Tibial artery (tissue), 4 donors: ENCODE measurements around the gene MSH2.
"Not testable (repeated sequence)": the region's sequence is repeated elsewhere in the genome, so short reads cannot be mapped to it uniquely, and the experiment has no call there.

Source experiments
- DNase-seq, 2 donors: peaks; one replicate each; pipeline ENCODE4 v3.0.0-alpha.2; 2019
- H3K27ac ChIP-seq, 2 donors: fragments of 200-600 bp; sonication (generic) in 1 of 2; 1 replicate in 1 of 2; 2 replicates in 1 of 2; pipeline ENCODE4 v1.5.1; 2018 to 2019; ENCODE audit warnings: mild to moderate bottlenecking in 1 of 2
- H3K27me3 ChIP-seq, 2 donors: fragments of 200-600 bp; sonication (generic) in 1 of 2; one replicate each; pipeline versions ENCODE4 v1.5.1 to v1.6.0; 2016 to 2019
- H3K36me3 ChIP-seq, 3 donors: fragments of 200-600 bp; sonication (generic) in 2 of 3; one replicate each; pipeline ENCODE4 v1.5.1; 2016 to 2019; ENCODE audit warnings: mild to moderate bottlenecking in 2 of 3
- H3K4me1 ChIP-seq, 4 donors: fragments of 200-600 bp; sonication (generic) in 2 of 4; 1 replicate in 3 of 4; 2 replicates in 1 of 4; pipeline ENCODE4 v1.5.1; 2016 to 2019
- H3K4me3 ChIP-seq, 2 donors: fragments of 200-600 bp; sonication (generic) in 1 of 2; 1 replicate in 1 of 2; 2 replicates in 1 of 2; pipeline ENCODE4 v1.5.1; 2018 to 2019; ENCODE audit warnings: mild to moderate bottlenecking in 2 of 2
- H3K9me3 ChIP-seq, 3 donors: fragments of 200-600 bp; sonication (generic) in 1 of 3; one replicate each; pipeline ENCODE4 v1.5.1; 2016 to 2019
- intact Hi-C: fragments of 100-400 bp; cut with DNase I; formaldehyde crosslinking; loops from one replicate; pipeline ENCODE4 v1.15.0; 2023; ENCODE audit warnings: low total_unique reads
- TF ChIP-seq, protein P1 (sequence below), 2 experiments: fragments of 200-600 bp in 1 of 2; fragments of 450-650 bp in 1 of 2; IDR thresholded peaks; one replicate each; pipeline ENCODE4 v1.5.1; 2017 to 2019; ENCODE audit warnings: antibody characterized with exemption in 2 of 2, mild to moderate bottlenecking in 1 of 2, moderate library complexity in 1 of 2

The MSH2 gene

DNA sequence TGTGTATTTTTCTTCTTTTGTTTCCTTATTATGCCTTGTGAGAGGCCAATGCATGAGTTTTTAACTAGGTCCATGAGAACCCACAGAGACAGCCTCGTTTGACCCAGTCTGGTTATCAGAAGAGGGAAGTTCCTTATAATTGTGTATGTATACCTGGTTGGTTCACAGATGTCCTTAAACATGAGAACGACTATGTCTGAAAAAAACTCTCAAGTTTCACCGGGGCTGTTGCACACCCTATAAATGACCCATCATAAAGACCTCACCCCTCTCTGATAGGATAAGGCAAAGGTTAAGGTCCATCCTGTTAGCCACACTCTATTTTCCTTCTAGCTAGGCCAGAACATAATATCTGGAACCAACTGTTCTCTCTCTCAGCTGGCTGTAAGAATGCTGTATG lies 42.7 kb upstream of the MSH2 start:
- Histone ChIP-seq H3K4me1 (peaks cover 0 to 7% (median 6%) of the 10 kb centered on the region in 4 donors), H3K9me3 (no peaks in the 10 kb centered on the region), H3K4me3 (no peak overlapping the region), H3K27me3 (no peaks in the 10 kb centered on the region), H3K36me3 (no peaks in the 10 kb centered on the region), H3K27ac (no peak overlapping the region)
- intact Hi-C loops, result no loop called here
- TF ChIP-seq, protein P1, sequence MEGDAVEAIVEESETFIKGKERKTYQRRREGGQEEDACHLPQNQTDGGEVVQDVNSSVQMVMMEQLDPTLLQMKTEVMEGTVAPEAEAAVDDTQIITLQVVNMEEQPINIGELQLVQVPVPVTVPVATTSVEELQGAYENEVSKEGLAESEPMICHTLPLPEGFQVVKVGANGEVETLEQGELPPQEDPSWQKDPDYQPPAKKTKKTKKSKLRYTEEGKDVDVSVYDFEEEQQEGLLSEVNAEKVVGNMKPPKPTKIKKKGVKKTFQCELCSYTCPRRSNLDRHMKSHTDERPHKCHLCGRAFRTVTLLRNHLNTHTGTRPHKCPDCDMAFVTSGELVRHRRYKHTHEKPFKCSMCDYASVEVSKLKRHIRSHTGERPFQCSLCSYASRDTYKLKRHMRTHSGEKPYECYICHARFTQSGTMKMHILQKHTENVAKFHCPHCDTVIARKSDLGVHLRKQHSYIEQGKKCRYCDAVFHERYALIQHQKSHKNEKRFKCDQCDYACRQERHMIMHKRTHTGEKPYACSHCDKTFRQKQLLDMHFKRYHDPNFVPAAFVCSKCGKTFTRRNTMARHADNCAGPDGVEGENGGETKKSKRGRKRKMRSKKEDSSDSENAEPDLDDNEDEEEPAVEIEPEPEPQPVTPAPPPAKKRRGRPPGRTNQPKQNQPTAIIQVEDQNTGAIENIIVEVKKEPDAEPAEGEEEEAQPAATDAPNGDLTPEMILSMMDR (IDR thresholded peaks at IDR 0.05), result no peak
- DNase-seq, result no peak

DNA sequence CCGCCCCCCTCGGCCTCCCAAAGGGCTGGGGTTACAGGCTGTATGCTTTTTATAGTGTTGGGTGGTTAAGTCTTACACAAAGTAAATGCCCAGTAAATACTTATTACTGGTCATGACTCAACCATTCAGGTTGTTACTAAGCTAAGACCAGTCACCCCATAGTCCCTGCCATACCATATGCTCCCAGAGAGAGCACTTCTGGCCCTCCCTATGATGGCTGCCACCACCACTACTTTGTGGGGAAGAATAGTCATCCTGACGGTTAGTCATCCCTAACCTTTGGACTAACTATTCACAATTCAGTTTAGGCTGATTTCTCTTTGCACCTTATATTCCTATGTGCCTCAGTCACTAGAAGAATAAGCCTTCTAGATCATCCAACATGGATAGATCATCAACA lies 42.0 kb upstream of the MSH2 start:
- intact Hi-C loops, result no loop called here
- Histone ChIP-seq H3K27me3 (no peaks in the 10 kb centered on the region), H3K9me3 (no peaks in the 10 kb centered on the region), H3K27ac (no peak overlapping the region), H3K4me1 (peaks cover 0 to 7% (median 6%) of the 10 kb centered on the region in 4 donors), H3K36me3 (no peaks in the 10 kb centered on the region), H3K4me3 (no peak overlapping the region)
- TF ChIP-seq, protein P1 (IDR thresholded peaks at IDR 0.05), result no peak
- DNase-seq, result no peak

DNA sequence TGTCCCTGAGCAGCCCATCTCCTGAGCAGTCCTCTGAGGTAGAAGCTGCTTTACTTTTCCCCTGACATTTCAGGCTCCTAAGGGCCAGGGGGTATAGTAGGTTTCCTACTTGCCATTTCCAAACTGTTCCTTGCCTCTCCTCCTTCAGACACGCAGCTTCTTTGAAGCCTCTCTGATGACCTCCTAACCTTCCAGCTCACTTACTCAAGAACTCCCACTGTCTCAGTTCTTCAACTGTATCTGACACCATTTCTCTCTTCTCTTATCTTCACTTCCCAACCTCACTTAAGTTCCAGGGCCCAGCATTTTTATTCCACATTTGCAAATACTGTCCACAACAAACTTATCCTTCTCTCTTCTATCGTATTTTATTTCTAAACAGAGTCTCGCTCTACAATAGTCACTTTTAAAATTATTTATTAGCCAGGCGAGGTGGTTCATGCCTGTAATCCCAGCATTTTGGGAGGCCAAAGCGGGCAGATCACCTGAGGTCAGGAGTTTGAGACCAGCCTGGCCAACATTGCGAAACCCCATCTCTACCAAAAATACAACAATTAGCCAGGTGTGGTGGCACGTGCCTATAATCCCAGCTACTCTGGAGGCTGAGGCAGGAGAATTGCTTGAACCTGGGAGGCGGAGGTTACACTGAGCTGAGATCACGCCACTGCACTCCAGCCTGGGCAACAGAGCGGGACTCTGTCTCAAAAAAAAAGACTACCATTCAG lies 41.3 kb upstream of the MSH2 start:
- intact Hi-C loops, H3K27ac ChIP-seq, H3K4me1 ChIP-seq, H3K36me3 ChIP-seq, H3K27me3 ChIP-seq, DNase-seq, H3K9me3 ChIP-seq, H3K4me3 ChIP-seq: not testable (repeated sequence)

DNA sequence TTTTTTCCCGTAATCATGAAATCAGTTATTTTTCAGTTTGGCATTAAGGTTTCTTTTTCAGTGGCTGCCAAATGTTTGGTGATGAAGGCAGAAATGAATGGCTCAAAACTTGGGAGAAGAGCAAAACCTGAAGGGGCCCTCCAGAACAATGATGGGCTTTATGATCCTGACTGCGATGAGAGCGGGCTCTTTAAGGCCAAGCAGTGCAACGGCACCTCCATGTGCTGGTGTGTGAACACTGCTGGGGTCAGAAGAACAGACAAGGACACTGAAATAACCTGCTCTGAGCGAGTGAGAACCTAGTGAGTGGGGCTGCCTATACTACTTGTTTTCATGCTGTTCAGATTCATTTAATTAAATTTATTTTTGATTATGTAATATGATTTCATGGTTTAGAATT lies 29.2 kb upstream of the MSH2 start:
- H3K27ac ChIP-seq, result no peak overlapping the region
- H3K27me3 ChIP-seq, result peaks cover 9 to 31% of the 10 kb centered on the region in 2 donors
- intact Hi-C loops, result no loop called here
- no peak for DNase-seq
- no peaks in the 10 kb centered on the region for H3K36me3 ChIP-seq
- TF ChIP-seq, protein P1 (IDR thresholded peaks at IDR 0.05), result no peak
- peaks cover 0 to 12% (median 11%) of the 10 kb centered on the region in 4 donors for H3K4me1 ChIP-seq
- H3K4me3 ChIP-seq, result no peak overlapping the region
- no peaks in the 10 kb centered on the region for H3K9me3 ChIP-seq

DNA sequence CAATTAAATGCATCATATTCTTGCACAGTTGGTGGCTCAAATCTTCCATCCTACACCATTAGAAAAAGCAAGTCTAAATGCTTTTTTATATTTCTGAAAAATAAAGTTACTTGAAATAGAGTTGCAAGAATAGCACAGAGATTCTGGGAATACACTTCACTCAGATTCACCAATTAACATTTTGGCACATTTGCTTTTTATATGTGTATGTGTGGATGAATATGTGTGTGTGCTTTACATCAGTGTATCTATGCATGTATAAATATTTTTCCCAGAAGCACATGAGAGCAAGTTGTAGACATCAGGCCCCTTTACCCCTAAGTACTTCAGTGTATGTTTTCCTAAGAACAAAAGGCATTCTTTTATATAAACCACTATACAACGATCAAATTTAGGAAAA lies 27.6 kb upstream of the MSH2 start:
- DNase-seq, result no peak
- no peaks in the 10 kb centered on the region for H3K9me3 ChIP-seq
- no peak overlapping the region for H3K4me3 ChIP-seq
- no peak overlapping the region for H3K27ac ChIP-seq
- no peaks in the 10 kb centered on the region for H3K36me3 ChIP-seq
- H3K27me3 ChIP-seq, result peaks cover 0 to 20% of the 10 kb centered on the region in 2 donors
- TF ChIP-seq, protein P1 (IDR thresholded peaks at IDR 0.05), result no peak
- intact Hi-C loops, result no loop called here
- no peaks in the 10 kb centered on the region for H3K4me1 ChIP-seq

DNA sequence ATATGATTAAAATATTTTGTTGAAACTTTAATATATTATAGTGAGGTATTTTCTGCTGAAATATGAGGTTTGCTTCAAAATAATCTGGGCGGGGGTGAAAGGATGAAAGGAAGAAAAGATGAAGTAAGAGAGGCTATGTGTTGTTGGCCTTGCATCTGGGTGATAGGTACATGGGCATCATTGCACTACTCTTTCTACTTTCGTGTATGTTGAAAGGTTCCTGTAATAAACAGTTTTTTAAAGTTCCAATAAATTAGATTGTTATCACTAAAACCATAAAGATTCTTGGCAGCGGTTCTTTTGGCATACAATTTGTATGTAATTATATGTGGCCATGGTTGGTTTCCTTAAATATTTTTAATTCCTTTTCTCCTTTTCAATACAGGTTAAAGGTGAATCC lies 23.6 kb upstream of the MSH2 start:
- Histone ChIP-seq H3K27ac (no peak overlapping the region), H3K4me1 (no peaks in the 10 kb centered on the region), H3K27me3 (peaks cover 0 to 12% of the 10 kb centered on the region in 2 donors), H3K9me3 (no peaks in the 10 kb centered on the region), H3K36me3 (no peaks in the 10 kb centered on the region), H3K4me3 (no peak overlapping the region)
- DNase-seq, result no peak
- TF ChIP-seq, protein P1 (IDR thresholded peaks at IDR 0.05), result no peak
- intact Hi-C loops, result no loop called here
